ENCODE results near the gene HEG1.

DNA sequence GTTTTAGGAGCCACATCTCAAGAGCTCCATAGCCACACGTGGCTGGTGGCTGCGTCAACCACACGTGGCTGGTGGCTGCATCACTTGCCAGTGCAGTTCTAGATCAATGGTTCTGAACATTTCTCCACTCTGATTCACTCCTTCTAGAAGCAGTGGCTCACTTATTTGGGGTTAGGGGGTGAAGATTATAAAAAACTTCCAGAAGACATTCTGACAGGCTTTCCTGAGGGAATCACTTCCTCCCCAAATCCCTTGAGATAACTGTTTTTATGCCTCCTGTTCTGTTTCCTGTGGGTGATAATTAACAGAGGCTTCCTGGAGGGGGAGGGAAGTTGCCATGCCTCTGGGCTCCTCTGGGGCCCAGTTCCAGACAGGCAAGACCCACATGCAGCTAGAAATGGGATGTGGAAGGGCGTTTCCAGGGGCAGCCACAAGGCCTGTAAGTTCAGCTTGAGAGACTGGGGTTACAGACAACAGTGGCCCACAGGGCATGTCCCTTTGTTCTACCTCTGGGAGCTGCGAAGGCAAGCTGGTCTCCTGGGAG is 23.6 kb downstream of the HEG1 start:
- TF ChIP-seq ZNF235 (CRISPR knock-in tag; IDR thresholded peaks at IDR 0.05; ENCODE audit: borderline replicate concordance) (no peak), TARDBP (CRISPR knock-in tag; IDR thresholded peaks at IDR 0.05) (no peak)
- TF ChIP-seq, protein P1, sequence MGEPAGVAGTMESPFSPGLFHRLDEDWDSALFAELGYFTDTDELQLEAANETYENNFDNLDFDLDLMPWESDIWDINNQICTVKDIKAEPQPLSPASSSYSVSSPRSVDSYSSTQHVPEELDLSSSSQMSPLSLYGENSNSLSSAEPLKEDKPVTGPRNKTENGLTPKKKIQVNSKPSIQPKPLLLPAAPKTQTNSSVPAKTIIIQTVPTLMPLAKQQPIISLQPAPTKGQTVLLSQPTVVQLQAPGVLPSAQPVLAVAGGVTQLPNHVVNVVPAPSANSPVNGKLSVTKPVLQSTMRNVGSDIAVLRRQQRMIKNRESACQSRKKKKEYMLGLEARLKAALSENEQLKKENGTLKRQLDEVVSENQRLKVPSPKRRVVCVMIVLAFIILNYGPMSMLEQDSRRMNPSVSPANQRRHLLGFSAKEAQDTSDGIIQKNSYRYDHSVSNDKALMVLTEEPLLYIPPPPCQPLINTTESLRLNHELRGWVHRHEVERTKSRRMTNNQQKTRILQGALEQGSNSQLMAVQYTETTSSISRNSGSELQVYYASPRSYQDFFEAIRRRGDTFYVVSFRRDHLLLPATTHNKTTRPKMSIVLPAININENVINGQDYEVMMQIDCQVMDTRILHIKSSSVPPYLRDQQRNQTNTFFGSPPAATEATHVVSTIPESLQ (CRISPR knock-in tag; conservative IDR thresholded peaks at IDR 0.05): no peak
- TF ChIP-seq, protein P2, sequence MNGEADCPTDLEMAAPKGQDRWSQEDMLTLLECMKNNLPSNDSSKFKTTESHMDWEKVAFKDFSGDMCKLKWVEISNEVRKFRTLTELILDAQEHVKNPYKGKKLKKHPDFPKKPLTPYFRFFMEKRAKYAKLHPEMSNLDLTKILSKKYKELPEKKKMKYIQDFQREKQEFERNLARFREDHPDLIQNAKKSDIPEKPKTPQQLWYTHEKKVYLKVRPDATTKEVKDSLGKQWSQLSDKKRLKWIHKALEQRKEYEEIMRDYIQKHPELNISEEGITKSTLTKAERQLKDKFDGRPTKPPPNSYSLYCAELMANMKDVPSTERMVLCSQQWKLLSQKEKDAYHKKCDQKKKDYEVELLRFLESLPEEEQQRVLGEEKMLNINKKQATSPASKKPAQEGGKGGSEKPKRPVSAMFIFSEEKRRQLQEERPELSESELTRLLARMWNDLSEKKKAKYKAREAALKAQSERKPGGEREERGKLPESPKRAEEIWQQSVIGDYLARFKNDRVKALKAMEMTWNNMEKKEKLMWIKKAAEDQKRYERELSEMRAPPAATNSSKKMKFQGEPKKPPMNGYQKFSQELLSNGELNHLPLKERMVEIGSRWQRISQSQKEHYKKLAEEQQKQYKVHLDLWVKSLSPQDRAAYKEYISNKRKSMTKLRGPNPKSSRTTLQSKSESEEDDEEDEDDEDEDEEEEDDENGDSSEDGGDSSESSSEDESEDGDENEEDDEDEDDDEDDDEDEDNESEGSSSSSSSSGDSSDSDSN (CRISPR knock-in tag; IDR thresholded peaks at IDR 0.05): no peak
- TF ChIP-seq, protein P3, sequence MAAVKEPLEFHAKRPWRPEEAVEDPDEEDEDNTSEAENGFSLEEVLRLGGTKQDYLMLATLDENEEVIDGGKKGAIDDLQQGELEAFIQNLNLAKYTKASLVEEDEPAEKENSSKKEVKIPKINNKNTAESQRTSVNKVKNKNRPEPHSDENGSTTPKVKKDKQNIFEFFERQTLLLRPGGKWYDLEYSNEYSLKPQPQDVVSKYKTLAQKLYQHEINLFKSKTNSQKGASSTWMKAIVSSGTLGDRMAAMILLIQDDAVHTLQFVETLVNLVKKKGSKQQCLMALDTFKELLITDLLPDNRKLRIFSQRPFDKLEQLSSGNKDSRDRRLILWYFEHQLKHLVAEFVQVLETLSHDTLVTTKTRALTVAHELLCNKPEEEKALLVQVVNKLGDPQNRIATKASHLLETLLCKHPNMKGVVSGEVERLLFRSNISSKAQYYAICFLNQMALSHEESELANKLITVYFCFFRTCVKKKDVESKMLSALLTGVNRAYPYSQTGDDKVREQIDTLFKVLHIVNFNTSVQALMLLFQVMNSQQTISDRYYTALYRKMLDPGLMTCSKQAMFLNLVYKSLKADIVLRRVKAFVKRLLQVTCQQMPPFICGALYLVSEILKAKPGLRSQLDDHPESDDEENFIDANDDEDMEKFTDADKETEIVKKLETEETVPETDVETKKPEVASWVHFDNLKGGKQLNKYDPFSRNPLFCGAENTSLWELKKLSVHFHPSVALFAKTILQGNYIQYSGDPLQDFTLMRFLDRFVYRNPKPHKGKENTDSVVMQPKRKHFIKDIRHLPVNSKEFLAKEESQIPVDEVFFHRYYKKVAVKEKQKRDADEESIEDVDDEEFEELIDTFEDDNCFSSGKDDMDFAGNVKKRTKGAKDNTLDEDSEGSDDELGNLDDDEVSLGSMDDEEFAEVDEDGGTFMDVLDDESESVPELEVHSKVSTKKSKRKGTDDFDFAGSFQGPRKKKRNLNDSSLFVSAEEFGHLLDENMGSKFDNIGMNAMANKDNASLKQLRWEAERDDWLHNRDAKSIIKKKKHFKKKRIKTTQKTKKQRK (IDR thresholded peaks at IDR 0.05; ENCODE audit: low read length): no peak

Measured in HepG2 (cell line).